Measurements from ENCODE around the gene PANK1. TPM values are rescaled to one million over a fixed set of nuclear protein-coding genes. Genes with fewer than 3 reads are reported as not detected.
A peak's percentile ranks its signal among the peaks of the same experiment; 100 is the strongest.

Gene PANK1
- total RNA-seq, 1 experiment from 2014 or later = 24.0 TPM

DNA sequence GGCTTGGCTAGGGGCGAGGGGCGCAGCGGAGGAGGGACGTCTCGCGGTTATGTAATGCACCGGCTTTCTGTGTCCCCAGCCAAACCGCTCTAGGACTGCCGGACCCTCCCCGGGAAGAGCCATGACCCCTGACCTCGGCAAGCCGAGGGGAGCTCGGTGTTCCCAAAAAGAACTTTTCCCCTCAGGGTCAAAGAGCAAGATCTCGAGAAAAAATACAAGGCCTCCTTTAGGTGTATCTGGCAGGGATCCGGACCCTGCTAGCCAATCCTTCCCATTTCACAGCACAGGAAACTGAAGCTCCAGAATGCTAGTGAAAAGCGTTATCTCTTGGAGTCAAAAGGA is 109.1 kb downstream of the PANK1 start:
- DNase-seq = no peak
- H3K4me3 Mint-ChIP-seq (ENCODE audit: unreplicated experiment) = no peak overlapping the region
- H3K4me1 ChIP-seq = no peaks in the 10 kb centered on the region
- H3K4me3 ChIP-seq (ENCODE audit: low read depth, low read length) = peak overlapping the region; percentile 15
- ChIA-PET CTCF (no interaction called here), POLR2A (no interaction called here)
- H3K9me3 ChIP-seq = no peaks in the 10 kb centered on the region
- peaks cover 24% of the 10 kb centered on the region for H3K27me3 Mint-ChIP-seq (ENCODE audit: insufficient read depth, unreplicated experiment)
- H3K36me3 Mint-ChIP-seq (ENCODE audit: insufficient read depth, unreplicated experiment) = no peaks in the 10 kb centered on the region
- H3K9me3 Mint-ChIP-seq (ENCODE audit: unreplicated experiment) = no peaks in the 10 kb centered on the region
- BruUV-seq (replicated peaks) = no TSS peak
- H3K27me3 ChIP-seq (replicated peaks; ENCODE audit: control insufficient read depth, insufficient read depth, low read length) = peaks cover 2% of the 10 kb centered on the region; the same call in 1 of the 2 replicates
- intact Hi-C loops (cut with micrococcal nuclease; ENCODE audit: unreplicated experiment) = no loop called here
- TF ChIP-seq, protein P1, sequence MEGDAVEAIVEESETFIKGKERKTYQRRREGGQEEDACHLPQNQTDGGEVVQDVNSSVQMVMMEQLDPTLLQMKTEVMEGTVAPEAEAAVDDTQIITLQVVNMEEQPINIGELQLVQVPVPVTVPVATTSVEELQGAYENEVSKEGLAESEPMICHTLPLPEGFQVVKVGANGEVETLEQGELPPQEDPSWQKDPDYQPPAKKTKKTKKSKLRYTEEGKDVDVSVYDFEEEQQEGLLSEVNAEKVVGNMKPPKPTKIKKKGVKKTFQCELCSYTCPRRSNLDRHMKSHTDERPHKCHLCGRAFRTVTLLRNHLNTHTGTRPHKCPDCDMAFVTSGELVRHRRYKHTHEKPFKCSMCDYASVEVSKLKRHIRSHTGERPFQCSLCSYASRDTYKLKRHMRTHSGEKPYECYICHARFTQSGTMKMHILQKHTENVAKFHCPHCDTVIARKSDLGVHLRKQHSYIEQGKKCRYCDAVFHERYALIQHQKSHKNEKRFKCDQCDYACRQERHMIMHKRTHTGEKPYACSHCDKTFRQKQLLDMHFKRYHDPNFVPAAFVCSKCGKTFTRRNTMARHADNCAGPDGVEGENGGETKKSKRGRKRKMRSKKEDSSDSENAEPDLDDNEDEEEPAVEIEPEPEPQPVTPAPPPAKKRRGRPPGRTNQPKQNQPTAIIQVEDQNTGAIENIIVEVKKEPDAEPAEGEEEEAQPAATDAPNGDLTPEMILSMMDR (IDR thresholded peaks at IDR 0.05; ENCODE audit: insufficient read depth in 1 of 2, low read depth in 1 of 2, low read length in 1 of 2, severe bottlenecking in 1 of 2, unreplicated experiment in 1 of 2) = no peak
- H3K4me1 Mint-ChIP-seq (ENCODE audit: low read depth, unreplicated experiment) = no peaks in the 10 kb centered on the region
- H3K27ac Mint-ChIP-seq (ENCODE audit: unreplicated experiment) = no peak overlapping the region
- H3K36me3 ChIP-seq (ENCODE audit: control insufficient read depth, insufficient read depth, low read length) = no peaks in the 10 kb centered on the region

DNA sequence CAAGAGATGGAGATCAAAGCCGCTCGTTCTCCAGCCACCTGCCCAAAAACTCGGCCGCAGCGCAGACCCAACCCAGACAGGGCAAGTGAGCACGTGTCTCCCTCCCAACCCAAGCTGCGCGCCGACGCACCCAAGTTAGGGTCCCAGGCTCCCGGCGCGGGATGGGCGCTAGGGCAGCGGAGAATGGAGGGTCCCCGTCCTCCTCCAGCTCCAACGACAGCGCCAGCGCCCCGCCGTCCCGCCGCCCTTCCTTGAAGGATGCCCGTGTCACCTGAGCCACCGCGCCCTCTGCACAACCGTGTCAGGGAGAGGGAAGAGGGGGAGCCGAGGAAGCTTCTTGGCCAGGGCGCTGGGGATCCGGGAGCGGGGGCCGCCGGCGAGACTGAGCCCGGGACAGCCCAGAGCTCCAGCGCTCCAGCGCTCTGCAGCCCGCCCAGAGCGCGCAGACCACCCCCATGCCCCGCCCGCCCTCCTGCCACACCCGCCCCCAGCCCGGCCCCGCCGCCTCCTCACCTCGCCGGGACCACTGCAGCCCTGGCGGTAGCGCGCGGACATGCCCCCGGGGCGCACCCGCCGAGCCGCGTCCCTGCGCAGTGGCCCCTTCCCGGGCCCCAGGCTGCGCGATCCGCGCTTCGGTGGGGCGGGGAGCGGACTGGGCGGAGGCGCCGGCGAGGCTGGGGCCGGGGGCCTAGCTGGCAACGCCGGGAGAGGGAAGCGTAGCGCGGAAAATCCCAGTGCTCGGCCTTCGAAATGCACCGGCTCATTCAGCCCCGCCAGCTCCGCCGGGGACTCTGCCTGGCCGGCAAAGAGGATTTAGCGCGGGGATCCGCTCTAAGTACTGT is 109.7 kb downstream of the PANK1 start, which contains the start of gene SLC16A12:
Gene SLC16A12, minus strand, starts transcription at position 424 of the 842 bp plus-strand sequence. CDS start 73,016 bp downstream, outside the sequence.
- H3K4me1 Mint-ChIP-seq (ENCODE audit: low read depth, unreplicated experiment) = no peaks in the 10 kb centered on the region

GRCh38 chr10:89534826-89535166 is 110.2 kb downstream of the PANK1 start:
- H3K27me3 Mint-ChIP-seq (ENCODE audit: insufficient read depth, unreplicated experiment) = peaks cover 20% of the 10 kb centered on the region
- TF ChIP-seq, protein P1 (IDR thresholded peaks at IDR 0.05; ENCODE audit: insufficient read depth in 1 of 2, low read depth in 1 of 2, low read length in 1 of 2, severe bottlenecking in 1 of 2, unreplicated experiment in 1 of 2) = no peak
- Histone ChIP-seq H3K27me3 (replicated peaks; ENCODE audit: control insufficient read depth, insufficient read depth, low read length) (peaks cover 2% of the 10 kb centered on the region; the same call in 1 of the 2 replicates), H3K36me3 (ENCODE audit: control insufficient read depth, insufficient read depth, low read length) (no peaks in the 10 kb centered on the region), H3K4me3 (ENCODE audit: low read depth, low read length) (no peak overlapping the region), H3K4me1 (no peaks in the 10 kb centered on the region), H3K9me3 (no peaks in the 10 kb centered on the region)
- H3K36me3 Mint-ChIP-seq (ENCODE audit: insufficient read depth, unreplicated experiment) = no peaks in the 10 kb centered on the region
- no peak for DNase-seq
- POLR2A ChIA-PET = no interaction called here
- H3K9me3 Mint-ChIP-seq (ENCODE audit: unreplicated experiment) = no peaks in the 10 kb centered on the region
- H3K4me1 Mint-ChIP-seq (ENCODE audit: low read depth, unreplicated experiment) = no peaks in the 10 kb centered on the region
- peak overlapping the region; percentile 43 for H3K4me3 Mint-ChIP-seq (ENCODE audit: unreplicated experiment)
- BruUV-seq (replicated peaks) = no TSS peak
- no peak overlapping the region for H3K27ac Mint-ChIP-seq (ENCODE audit: unreplicated experiment)
- intact Hi-C loops (cut with micrococcal nuclease; ENCODE audit: unreplicated experiment) = no loop called here
- CTCF ChIA-PET = no interaction called here

More for the DNA sequence above, 109.7 kb downstream of the PANK1 start, which contains the start of gene SLC16A12:
- H3K4me1 ChIP-seq = no peaks in the 10 kb centered on the region
- Mint-ChIP-seq H3K4me3 (ENCODE audit: unreplicated experiment) (peak within 1 kb of the TSS; percentile 43), H3K9me3 (ENCODE audit: unreplicated experiment) (no peaks in the 10 kb centered on the region), H3K27ac (ENCODE audit: unreplicated experiment) (no peak within 1 kb of the TSS), H3K27me3 (ENCODE audit: insufficient read depth, unreplicated experiment) (peaks cover 24% of the 10 kb centered on the region), H3K36me3 (ENCODE audit: insufficient read depth, unreplicated experiment) (no peaks in the 10 kb centered on the region)
- H3K9me3 ChIP-seq = no peaks in the 10 kb centered on the region
- H3K36me3 ChIP-seq (ENCODE audit: control insufficient read depth, insufficient read depth, low read length) = no peaks in the 10 kb centered on the region
- ChIA-PET CTCF (no interaction called here), POLR2A (no interaction called here)
- intact Hi-C loops (cut with micrococcal nuclease; ENCODE audit: unreplicated experiment) = no loop called here
- peak within 1 kb of the TSS; percentile 15 for H3K4me3 ChIP-seq (ENCODE audit: low read depth, low read length)
- H3K27me3 ChIP-seq (replicated peaks; ENCODE audit: control insufficient read depth, insufficient read depth, low read length) = peaks cover 2% of the 10 kb centered on the region; the same call in 1 of the 2 replicates
- TF ChIP-seq, protein P1 (IDR thresholded peaks at IDR 0.05; ENCODE audit: insufficient read depth in 1 of 2, low read depth in 1 of 2, low read length in 1 of 2, severe bottlenecking in 1 of 2, unreplicated experiment in 1 of 2) = no peak
- no TSS peak for BruUV-seq (replicated peaks)
- DNase-seq = peak in 1 of 2 experiments; percentile 29

Small RNAs within 50 kb of the gene (microRNA-seq; reads per million reads assigned to microRNA genes)
- 1,437 reads per million, percentile 91 among the genes with 10 or more reads in this experiment for gene MIR107

Other genes starting within 250 kb of the PANK1 start
- 2.3 and 2.4 TPM in 2 replicates for gene IFIT5, start 230.7 kb downstream of the PANK1 start, total RNA-seq (2022)
- gene SLC16A12, start 109.6 kb downstream of the PANK1 start, total RNA-seq (2022) = not detected in 2 replicates
- 43.2 and 43.9 TPM in 2 replicates for gene KIF20B, start 56.3 kb upstream of the PANK1 start, total RNA-seq (2022)

Measured in Caco-2 (cell line).